Glomerular visceral epithelial cell (primary cell): ENCODE results near the gene ZSCAN1.

ENCODE experiments used
- DNase-seq: peaks from one replicate; pipeline ENCODE4 v3.0.0-alpha.2; 2016; ENCODE audit errors: extremely low spot score

ZSCAN1 gene

DNA sequence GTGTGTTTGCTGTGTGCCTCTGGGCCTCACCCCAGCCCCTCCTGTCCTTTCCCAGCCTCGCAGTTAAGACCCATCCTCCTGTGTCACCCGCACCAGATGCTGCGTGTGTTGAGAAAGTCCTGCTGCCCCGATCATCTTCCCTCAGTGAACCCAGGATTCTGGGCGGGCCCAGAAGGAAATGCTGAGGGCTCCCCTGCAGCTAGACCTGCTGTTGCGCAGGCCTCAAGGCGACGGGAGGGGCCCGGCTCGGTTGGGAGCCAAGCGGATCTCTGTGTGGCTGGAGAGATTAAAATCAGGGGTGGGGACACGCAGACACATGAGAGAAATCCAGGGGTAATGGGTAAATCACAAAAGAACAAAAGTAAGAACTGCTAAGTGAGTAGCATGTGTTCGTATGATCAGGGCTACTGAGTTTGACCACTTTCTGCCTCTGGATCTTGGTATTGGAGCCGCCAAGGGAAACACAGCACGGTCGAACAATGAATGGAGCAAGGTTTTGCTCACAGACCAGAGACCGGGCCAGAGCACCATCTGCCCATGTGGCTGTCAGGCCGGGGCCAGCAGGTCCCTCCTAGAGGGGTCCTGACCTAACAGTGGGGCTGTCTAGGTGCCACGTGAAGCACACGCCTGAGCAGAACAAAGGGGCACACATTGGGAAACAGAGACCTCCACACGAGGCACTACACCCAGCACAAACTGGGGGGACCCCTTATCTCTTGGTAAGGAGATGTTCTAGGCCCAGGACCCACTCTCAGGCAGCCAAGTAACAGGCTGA is 7.1 kb downstream of the ZSCAN1 start:
- DNase-seq = no peak

- no peak for DNase-seq
Measured at GRCh38 chr19:58042495-58043340, 8.9 kb downstream of the ZSCAN1 start.

DNA sequence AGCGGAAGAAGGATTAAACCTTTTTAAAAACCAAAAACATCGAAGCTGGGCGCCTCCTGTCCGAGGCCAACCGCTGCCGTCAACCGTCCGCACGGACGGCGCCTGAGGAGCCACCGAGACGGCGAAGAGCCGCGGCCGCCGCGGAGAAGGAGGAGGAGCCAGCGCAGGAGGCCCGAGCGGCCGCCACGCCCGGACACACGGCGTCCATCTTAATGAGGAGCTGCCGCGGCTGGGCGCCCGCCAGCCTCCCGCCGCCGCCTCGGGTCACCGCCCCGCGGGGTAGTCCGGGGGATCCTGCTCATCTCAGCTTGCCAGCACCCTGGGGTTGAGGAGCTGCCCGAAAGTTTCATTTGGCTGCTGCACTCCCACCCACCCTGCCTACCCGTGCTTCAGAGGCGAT is 10.6 kb downstream of the ZSCAN1 start:
- DNase-seq = no peak

GRCh38 chr19:58044886-58045285 is 11.1 kb downstream of the ZSCAN1 start:
- no peak for DNase-seq

GRCh38 chr19:58045411-58046050 is 11.7 kb downstream of the ZSCAN1 start:
- DNase-seq = no peak

DNA sequence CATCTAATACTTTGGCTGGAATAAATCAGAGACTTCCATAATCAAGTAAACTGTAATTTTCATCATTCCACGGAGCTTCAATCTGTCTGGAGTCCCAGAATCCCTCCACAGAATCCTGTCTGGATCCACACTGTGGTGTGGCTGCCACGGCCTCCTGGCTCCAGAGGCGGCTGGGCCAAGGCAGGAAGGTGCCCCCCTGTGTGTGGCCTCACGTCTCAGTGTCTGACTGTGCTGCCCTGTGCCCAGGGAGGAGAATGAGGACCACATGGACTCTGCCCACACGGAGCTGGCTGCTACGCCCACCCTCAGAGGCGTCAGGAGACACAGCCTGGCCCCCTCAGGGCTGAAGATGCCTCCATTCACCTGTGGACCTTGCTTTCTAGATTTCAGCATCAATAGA is 13.0 kb downstream of the ZSCAN1 start:
- DNase-seq = no peak

- no peak for DNase-seq
Measured at GRCh38 chr19:58047672-58048071, 13.8 kb downstream of the ZSCAN1 start.

- DNase-seq = no peak
Measured at GRCh38 chr19:58052256-58052655, 18.4 kb downstream of the ZSCAN1 start.

- DNase-seq = no peak
Measured at GRCh38 chr19:58053480-58054156, 19.8 kb downstream of the ZSCAN1 start.

DNA sequence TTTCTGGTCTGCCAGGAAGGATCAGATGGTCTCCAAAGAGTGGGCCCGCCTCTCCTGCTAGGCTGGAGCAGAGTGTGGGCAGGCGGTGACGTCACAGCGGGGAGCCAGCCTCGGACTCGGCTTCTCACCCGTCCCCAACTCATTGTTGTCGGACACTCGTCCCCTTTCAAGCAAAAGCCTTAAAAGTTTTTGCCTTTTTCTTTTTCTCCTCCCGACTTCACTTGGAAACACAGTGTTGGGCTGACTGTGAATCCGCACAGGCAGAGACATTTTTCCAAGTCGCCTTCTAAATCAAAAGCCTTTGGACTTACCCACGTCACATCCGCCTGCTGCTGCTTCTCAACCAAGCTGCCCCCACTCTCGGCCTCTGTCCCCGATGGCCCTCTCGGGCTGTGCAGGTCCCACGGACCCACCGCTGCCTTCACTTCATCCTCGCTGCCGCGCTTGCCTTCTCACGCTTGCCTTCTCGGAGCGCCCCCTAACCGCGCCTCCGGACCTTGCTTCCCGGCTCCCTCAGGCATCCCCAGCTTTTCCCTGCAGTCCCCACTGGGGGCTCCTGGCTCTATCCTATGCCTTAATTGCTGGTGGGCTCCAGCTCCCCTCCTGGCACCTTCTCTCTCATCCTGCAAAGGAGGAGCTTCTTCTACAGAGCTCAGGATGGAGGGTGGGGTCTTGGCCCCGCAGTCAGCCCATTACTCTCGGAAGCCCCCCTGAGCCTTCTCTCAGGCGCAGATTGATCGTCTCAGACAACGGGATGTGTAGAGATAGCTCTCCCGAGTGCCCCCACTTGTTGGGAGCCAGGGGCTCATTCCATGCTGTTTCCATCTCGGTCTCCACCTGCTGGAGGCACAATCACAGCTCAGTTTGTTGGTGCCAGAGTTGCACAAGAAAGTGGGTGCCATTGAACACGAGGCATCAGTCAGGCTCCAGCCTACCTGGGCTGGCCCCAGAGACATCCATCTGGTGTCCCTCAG is 21.4 kb downstream of the ZSCAN1 start:
- DNase-seq = no peak

DNA sequence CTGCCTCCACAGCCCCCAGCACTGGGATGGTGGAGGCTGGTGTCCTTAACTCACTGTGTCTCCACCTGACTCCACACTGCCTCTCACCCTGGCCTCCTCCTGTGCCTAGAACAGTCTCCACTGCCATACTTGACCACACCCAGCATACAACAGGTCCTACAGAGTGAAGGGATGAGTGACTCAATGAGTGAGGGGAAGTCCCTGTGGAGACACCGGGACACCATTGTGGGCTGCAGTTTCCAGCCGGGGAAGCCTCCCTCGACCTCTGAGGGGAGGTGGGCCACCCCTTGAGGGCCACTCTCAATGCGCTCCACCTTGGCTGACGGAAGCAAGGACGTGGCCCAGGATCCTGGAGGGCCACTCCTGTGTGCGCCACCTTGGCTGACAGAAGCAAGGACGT is 22.4 kb downstream of the ZSCAN1 start:
- DNase-seq = no peak

DNA sequence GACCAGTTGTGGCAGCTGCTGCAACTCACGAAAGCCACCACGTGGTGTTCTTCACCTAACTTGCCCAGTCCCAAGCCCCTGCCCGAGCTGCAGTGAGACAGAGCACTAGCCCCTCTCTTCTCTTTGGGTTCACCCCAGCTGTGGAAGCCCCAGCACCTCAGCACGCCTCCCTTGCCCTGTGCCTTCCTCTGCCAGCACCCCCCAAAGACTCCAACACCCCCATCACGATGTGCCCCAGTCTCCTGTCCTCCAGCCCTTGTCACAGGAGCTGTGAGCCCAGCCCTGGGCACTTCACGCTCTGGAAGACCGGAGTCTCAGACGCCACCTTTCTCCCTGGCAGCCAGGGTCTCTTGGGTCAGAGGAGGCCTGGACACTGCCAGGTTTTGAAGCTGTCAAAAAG is 23.0 kb downstream of the ZSCAN1 start:
- no peak for DNase-seq

DNA sequence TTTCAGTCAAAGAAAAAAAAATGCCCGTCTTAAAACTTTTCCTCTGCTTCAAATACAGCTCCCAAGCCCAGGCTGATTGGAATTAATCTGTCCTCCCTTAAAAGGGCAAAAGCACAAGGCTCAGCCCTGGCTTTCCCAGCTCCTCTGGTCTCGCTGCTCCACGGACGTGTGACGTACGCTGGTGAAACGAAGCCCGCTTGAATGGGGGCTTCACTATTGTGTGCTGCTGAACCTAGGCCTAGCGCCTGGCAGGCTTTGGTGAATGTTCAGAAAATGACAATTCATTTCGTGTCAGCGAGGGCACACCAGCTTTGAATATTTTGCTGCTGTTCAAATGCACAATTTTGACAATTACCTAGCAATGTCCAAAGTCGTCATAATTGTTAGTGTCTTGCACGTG is 24.6 kb downstream of the ZSCAN1 start:
- no peak for DNase-seq

GRCh38 chr19:58059003-58059670 is 25.3 kb downstream of the ZSCAN1 start, which contains the start of gene ZNF135:
Gene ZNF135, plus strand, starts transcription at chr19:58059282. Its CDS starts 721 bp downstream, at chr19:58060003.
- no peak for DNase-seq

DNA sequence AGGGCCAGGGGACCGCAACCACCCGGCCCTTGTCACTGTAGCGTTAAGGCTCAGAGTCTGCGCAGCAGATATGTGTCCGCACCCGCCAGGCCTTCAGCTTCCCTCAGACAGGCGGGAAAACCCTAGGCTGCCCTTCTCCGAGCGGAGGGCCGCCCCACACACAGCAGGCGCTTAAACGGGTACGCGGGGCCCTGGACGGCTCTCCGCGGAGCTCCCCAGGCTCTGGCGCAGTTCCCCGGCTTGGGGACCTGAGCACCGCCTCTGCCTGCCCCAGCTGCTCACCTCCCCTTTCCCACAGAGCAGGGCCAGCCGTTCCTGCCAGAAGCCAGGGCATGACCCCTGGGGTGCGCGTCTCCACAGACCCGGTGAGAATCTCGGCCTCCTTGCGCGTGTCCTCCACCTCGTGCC is 25.9 kb downstream of the ZSCAN1 start:
- DNase-seq = no peak

GRCh38 chr19:58060231-58060630 is 26.4 kb downstream of the ZSCAN1 start:
- DNase-seq = no peak

DNA sequence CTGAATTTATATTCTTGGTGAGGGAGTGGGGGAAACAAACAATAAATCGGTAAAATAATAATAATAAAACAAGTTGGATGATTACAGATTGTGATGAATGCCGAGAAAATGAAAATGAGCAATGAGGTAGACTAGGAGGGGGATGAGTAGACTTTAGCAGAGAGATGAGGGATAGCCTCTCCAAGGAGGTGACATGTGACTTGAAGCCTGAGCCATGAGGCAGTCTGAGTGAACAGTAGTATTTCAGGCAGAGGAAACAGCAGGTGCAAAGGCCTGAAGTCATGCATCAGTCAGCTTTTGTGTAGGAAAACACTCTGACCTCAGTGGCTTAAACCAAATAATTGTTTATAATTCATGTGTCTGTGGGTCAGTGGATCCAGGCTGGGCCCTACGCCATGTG is 29.9 kb downstream of the ZSCAN1 start:
- DNase-seq = no peak

DNA sequence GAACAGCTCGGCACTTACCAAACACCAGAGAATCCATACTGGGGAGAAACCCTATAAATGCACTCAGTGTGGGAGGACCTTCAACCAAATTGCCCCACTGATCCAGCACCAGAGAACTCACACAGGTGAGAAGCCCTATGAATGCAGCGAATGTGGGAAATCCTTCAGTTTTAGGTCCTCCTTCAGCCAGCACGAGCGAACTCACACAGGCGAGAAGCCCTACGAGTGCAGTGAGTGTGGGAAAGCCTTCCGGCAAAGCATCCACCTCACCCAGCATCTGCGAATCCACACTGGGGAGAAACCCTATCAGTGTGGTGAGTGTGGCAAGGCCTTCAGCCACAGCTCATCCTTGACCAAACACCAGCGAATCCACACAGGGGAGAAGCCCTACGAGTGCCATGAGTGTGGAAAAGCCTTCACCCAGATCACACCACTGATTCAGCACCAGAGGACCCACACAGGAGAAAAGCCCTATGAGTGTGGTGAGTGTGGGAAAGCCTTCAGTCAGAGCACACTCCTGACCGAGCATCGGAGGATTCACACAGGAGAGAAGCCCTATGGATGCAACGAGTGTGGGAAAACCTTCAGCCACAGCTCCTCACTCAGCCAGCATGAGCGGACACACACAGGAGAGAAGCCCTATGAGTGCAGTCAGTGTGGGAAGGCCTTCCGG is 33.6 kb downstream of the ZSCAN1 start:
- DNase-seq = no peak

GRCh38 chr19:58079792-58080191 is 46.0 kb downstream of the ZSCAN1 start:
- DNase-seq = no peak

- DNase-seq = no peak
Measured at GRCh38 chr19:58083021-58083420, 49.2 kb downstream of the ZSCAN1 start.
